ENCODE results near the gene ASF1A. TPM values are rescaled to one million over a fixed set of nuclear protein-coding genes. Genes with fewer than 3 reads are reported as not detected.

The ASF1A gene
- total RNA-seq, 1 donor from 2014 or later, result 22.6 TPM

- intact Hi-C loops (cut with micrococcal nuclease), result no loop called here
- no peak for ATAC-seq
- no peak for DNase-seq
These were observed 9.7 kb downstream of the ASF1A start for GRCh38 chr6:118903691-118904090.

DNA sequence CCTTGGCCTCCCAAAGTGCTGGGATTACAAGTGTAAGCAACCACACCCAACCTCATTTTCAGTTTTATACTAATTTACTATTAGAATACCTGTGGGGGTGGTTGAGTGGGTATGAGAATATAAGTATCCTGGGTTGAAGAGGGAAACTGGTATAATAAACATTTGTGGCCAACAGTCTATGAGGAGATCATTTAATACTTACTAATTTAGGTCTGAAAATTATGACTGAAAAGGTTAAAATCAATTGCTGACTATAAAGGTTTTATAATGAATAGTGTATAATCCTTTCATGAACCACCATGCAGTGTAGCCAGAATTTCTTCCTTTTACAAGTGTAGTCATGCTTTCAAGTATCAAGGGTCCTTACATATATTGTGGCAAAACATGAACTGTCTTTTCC, 11.1 kb downstream of the ASF1A start:
- intact Hi-C loops (cut with micrococcal nuclease), result no loop called here
- DNase-seq (no peak), ATAC-seq (no peak)

DNA sequence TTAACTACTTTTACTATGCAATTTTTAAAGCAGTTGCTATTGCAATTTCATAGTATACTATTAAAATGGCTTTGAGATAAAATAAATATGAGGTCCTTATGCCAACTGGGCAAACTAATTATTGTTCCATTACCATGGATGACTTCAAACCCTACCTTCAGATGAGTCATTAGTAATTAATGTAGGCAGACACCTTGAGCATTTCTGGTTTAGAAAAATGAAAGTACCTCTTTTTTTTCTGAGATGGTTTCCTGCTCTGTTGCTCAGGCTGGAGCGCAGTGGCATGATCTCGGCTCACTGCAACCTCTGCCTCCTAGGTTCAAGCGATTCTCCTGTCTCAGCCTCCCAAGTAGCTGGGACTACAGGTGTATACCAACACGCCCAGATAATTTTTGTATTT, 11.9 kb downstream of the ASF1A start:
- DNase-seq, result no peak
- ATAC-seq, result no peak
- intact Hi-C loops (cut with micrococcal nuclease), result no loop called here

- DNase-seq (no peak), ATAC-seq (no peak)
- intact Hi-C loops (cut with micrococcal nuclease), result no loop called here
These were observed 14.5 kb downstream of the ASF1A start for GRCh38 chr6:118908441-118908840.

GRCh38 chr6:118912646-118913045, 18.7 kb downstream of the ASF1A start:
- intact Hi-C loops (cut with micrococcal nuclease), result no loop called here
- ATAC-seq (no peak), DNase-seq (no peak)

DNA sequence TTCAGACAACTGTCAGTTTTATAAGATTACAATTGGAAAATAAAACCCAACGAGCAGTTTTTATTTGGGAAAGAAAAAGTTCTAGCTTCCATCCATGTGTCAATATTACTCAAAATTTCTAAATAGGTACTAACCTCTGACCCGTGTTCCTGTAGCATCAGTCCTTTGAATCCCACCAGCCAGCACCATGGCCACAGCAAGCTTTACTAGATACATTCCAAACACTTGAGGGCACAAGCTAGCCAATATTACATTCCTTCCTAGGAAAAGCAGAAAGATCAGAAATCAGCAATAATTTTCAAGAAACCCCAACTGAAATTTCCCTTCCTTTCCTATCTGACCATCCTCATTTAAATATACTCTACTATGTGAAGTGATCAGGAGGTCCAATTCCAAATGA, 19.2 kb downstream of the ASF1A start:
- intact Hi-C loops (cut with micrococcal nuclease), result no loop called here
- ATAC-seq, result no peak
- DNase-seq, result no peak

GRCh38 chr6:118914598-118914997, 20.6 kb downstream of the ASF1A start:
- intact Hi-C loops (cut with micrococcal nuclease), result no loop called here
- ATAC-seq, result no peak
- no peak for DNase-seq

- no peak for ATAC-seq
These were observed 23.8 kb downstream of the ASF1A start for GRCh38 chr6:118917546-118918328.

GRCh38 chr6:118918329-118918725, 24.4 kb downstream of the ASF1A start:
- DNase-seq (no peak), ATAC-seq (no peak)
- intact Hi-C loops (cut with micrococcal nuclease), result no loop called here

More at GRCh38 chr6:118917546-118918328, 23.8 kb downstream of the ASF1A start:
- intact Hi-C loops (cut with micrococcal nuclease), result no loop called here
- DNase-seq, result no peak

DNA sequence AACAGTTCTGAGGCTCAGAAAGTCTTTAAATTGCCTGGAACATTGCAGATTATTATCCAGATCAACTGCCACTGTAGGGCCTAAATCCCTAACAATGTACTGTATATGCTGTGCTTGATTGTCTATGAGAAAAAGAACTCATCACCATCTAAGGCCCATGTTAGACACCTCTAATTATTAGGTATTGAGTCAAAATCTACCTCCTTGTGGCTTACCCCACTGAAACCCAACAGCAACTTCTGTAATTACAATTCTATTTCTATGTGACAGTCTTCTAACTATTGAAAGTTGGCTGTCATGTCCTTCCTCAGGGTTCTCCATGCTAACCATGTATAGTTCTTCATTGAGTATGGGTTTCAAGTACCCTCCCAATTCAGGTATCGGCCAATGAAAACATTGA, 27.1 kb downstream of the ASF1A start:
- intact Hi-C loops (cut with micrococcal nuclease), result no loop called here

DNA sequence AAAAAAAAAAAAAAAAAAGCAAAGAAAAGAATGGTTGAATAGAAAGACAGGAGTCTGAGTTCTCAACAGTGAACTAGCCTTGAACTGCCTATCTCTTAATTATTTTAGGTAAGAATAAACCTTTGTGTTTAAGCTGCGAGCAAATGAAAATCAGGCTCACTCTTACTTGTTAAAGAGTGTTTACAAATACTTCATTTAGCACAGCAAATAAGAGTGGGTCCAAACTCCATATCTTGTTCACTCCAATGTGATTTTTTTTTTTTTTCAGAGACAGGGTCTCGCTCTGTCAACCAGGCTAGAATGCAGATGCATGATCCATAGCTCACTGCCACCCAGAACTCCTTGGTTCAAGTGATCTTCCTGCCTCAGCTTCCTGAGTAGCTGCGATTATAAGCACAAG, 29.1 kb downstream of the ASF1A start:
- ATAC-seq, result no peak
- intact Hi-C loops (cut with micrococcal nuclease), result no loop called here
- DNase-seq, result no peak

More for the DNA sequence above, 27.1 kb downstream of the ASF1A start:
- ATAC-seq, result no peak
- DNase-seq, result no peak

DNA sequence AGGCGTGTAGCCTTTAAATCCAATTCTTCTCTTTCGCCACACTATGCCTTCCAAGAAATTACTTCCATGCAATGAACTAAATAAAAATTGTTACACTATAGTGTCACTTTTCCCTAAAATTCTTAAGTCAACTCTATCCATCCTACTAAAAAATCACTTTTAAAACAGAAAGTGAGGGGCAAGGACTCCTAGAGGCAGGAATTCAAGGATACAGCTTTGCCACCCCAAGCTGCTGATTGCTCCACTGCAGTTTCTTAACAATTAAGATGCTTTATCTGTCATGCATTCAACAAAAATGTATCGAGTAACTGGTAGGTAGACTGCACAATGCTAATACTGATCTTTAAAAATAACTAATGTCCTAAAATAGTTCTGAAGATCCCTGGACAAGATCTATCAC, 36.7 kb downstream of the ASF1A start:
- intact Hi-C loops (cut with micrococcal nuclease), result no loop called here
- ATAC-seq (no peak), DNase-seq (no peak)

- ATAC-seq, result no peak
- intact Hi-C loops (cut with micrococcal nuclease), result no loop called here
These were observed 37.5 kb downstream of the ASF1A start for GRCh38 chr6:118931436-118931835.

GRCh38 chr6:118932421-118932820, 38.5 kb downstream of the ASF1A start:
- ATAC-seq, result no peak
- no peak for DNase-seq
- intact Hi-C loops (cut with micrococcal nuclease), result no loop called here

More at GRCh38 chr6:118931436-118931835, 37.5 kb downstream of the ASF1A start:
- DNase-seq, result no peak

DNA sequence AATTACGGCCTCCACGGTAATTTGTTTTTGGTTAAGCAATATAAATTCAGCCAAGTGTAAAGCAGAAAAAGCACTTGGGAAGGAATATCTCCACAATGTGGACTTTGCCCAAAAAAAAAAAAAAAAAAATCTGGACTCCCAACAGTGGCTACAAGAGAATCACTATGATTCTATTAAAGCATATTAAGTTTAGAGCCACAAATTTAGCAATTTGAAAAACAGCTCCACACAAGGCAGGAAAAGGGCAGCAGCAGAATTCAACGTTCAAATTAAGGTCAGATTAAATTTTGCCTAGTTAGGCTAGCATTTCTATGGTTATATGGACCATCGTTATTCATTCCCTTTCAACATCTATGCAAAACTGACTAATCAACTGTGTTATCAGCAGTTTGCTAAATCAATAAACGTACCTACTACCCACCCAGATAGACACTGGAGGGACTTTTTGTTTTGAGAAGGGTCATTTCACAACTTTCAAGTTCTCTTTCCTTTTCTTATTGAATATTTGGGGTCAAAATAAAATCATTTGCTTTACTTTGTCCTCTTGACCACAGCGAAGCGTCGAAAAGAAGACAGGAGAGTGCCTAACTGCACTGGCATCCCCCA, 40.0 kb downstream of the ASF1A start:
- DNase-seq (no peak), ATAC-seq (no peak)
- intact Hi-C loops (cut with micrococcal nuclease), result no loop called here

DNA sequence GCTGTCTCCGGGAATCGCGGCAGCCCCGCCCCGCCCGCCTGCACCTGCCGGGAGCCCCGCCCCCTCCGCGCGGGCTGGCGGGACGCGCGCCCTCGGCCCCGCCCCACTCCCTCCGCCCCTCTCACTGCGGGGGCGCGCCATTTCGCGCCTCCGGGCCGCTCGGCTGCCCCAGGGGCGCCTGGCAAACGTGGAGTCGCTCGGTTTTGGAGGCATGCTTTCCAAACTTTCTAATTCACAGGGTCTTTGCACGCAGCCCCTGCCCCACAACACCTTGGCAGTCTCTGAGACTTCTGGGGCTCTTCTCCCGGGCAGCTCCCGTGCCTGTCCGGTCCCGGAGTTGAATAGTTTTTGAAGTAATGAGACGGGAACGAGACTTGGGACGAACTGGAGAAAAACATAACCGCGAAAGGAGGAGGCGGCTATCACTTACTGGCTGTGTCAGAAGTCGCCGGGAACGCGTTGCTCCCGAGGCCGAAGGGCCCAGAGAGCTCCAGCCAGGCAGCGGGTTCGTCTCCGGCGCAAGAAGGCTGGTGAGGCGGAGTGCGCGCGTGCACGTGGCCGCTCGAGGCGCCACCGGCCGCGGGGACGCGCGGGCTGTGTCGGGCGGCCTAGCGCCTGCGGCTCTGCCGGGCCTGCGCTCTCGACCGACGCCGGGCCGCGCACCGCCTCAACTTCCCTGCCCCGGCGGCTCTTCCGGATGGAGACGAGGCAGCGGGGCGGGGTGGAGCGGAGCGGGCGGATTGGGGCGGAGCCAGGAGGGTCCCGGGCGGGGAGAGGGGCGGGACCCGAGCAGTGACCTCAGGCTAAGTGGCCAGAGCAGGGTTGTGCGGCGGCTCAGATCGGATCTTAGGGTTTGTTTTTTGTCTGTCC, 40.7 kb downstream of the ASF1A start, which contains the start of gene MCM9:
TSS of gene MCM9 (minus strand) at position 699 of the 870 bp plus-strand sequence. CDS start 3,436 bp downstream, outside the sequence.
- peak; percentile 98 for ATAC-seq
- intact Hi-C loops (cut with micrococcal nuclease), result no loop called here

DNA sequence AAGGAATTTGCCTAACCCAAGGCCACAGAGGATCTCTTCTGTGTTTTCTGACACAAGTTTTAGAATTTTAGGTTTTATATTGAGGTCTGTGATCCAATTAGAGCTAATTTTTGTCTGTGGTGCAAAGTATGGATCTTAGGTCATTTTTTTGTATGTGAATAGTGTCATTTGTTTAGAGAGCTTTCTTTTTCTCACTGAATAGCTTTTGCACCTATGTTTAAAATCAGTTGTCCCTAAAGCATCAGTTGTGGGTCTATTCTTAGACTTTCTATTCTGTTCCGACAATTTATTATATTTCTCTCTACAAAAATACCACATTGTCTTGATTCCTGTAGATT, 41.3 kb downstream of the ASF1A start:
- intact Hi-C loops (cut with micrococcal nuclease), result no loop called here
- ATAC-seq, result no peak
- no peak for DNase-seq

More for the DNA sequence above, 40.7 kb downstream of the ASF1A start, which contains the start of gene MCM9:
- DNase-seq, result peak; percentile 94

DNA sequence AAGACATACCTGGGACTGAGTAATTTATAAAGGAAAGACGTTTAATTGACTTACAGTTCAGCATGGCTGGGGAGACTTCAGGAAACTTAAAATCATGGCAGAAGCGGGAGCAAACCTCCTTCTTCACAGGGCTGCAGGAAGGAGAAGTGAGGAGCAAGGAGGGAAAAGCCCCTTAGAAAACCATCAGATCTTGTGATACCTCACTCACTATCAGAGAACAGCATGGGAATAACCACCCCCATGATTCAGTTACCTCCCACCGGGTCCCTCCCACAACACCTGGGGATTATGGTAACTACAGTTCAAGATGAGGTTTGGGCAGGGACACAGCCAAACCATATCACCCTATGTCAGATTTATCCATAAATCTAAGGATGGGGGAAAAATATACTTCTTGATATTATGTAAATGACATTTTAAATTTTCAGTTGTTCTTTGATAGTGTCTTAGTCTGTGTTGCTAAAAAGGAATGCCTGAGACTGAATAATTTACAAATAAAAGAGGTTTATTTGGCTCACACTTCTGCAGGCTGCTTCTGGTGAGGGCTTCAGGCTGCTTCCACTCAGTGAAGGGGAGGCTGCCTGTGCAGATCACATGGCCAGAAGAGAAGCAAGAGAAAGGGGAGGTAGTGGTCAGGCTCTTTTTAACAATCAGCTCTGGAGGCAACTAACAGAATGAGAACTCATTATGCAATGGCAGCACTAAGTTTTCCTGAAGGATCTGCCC, 42.2 kb downstream of the ASF1A start:
- no peak for ATAC-seq
- intact Hi-C loops (cut with micrococcal nuclease), result no loop called here
- DNase-seq, result no peak

DNA sequence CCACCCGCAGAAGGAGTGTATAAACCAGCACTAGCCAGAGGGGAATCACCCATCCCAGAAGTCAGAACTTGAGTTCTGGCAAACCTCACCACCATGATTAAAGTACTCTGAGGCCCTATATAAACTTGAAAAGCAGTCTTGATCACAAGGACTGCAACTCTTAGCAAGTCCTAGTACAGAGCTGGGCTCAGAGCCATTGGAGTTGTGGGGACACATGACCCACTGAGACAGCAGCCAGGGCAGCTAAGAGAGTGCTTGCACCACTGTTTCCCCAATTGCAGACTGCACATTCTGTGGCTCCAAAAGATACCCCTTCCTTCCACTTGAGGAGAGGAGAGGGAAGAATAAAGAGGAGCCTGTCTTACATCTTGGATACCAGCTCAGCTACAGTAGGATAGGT, 45.7 kb downstream of the ASF1A start:
- intact Hi-C loops (cut with micrococcal nuclease), result no loop called here
- DNase-seq (peak; percentile 41), ATAC-seq (peak; percentile 43)
